ENCODE results near the gene WWP2.
A peak's percentile ranks its signal among the peaks of the same experiment; 100 is the strongest.

- no peak for TF ChIP-seq HDGF (IDR thresholded peaks at IDR 0.05; ENCODE audit: borderline replicate concordance)
- peak; percentile 41 for TF ChIP-seq PKNOX1 (IDR thresholded peaks at IDR 0.05)
- peak; percentile 43; the same call in 1 of the 2 replicates for TF ChIP-seq ZNF384 (IDR thresholded peaks at IDR 0.05)
- no peak for TF ChIP-seq ELF4 (IDR thresholded peaks at IDR 0.05)
- no peak for TF ChIP-seq SUZ12 (IDR thresholded peaks at IDR 0.05)
- no peak for TF ChIP-seq NFRKB (IDR thresholded peaks at IDR 0.05)
- no peak for TF ChIP-seq FOXM1 (IDR thresholded peaks at IDR 0.05; ENCODE audit: borderline replicate concordance)
- no peak for TF ChIP-seq SP1 (IDR thresholded peaks at IDR 0.05)
- TF ChIP-seq LEF1 (IDR thresholded peaks at IDR 0.05; ENCODE audit: borderline replicate concordance), result no peak
- no peak for TF ChIP-seq BHLHE40 (IDR thresholded peaks at IDR 0.05; ENCODE audit: borderline replicate concordance)
- no peak for TF ChIP-seq CTBP1 (IDR thresholded peaks at IDR 0.05; ENCODE audit: borderline replicate concordance)
- TF ChIP-seq FOXA1 (IDR thresholded peaks at IDR 0.05), result no peak
- no peak for TF ChIP-seq FOXK2 (IDR thresholded peaks at IDR 0.05)
- no peak for TF ChIP-seq ARNT (IDR thresholded peaks at IDR 0.05)
Measured at GRCh38 chr16:69848637-69849545, 86.8 kb downstream of the WWP2 start.

All from HEK293T (cell line).